SU-DHL-6 (cell line): ENCODE data around the gene FAM89A.

Experiments used
- CTCF ChIP-seq: fragments of 200-600 bp; sonication (generic); IDR thresholded peaks from one replicate; pipeline ENCODE4 v1.5.1; 2017; ENCODE audit warnings: antibody characterized with exemption, mild to moderate bottlenecking, low read length, moderate library complexity; ENCODE audit not compliant: insufficient read depth, poor library complexity, severe bottlenecking
- EZH2phosphoT487 ChIP-seq: fragments of 200-600 bp; sonication (generic), shearing (Covaris generic); conservative IDR thresholded peaks from 2 replicates; pipeline ENCODE4 v1.6.1; 2018; ENCODE audit warnings: mild to moderate bottlenecking, antibody characterized with exemption, low read length, moderate library complexity, mixed read lengths

DNA sequence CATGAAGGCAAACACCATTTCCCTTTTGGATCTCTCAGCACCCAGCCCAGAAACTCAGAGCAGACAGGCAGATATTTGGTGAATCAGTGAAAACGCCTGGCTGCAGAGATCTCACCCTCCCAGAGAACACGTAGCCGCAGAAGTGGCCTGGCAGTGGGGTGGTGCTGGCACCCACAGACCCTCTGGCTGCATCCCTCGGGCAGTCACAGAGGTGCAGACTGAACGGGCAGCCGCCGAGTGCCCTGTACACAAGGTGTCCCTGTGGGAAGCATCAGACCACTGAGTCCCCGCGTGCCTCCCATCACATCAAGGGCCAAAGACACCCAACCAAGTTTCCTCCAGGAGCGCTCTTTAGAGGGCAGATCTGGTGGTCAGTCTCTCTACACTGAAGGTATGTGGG is 12.1 kb downstream of the FAM89A start:
- no peak for TF ChIP-seq CTCF
- no peak for TF ChIP-seq EZH2phosphoT487
